GM21528 (cell line): ENCODE measurements around the gene DTX1.

Source experiments
- ATAC-seq: cut with Tn5 transposase; IDR thresholded peaks from one replicate; pipeline ENCODE4 v1.9.1; 2021; ENCODE audit warnings: mild to moderate bottlenecking, moderate library complexity; ENCODE audit not compliant: unreplicated experiment, low FRiP score

The DTX1 gene

GRCh38 chr12:113054948-113055486, 1.5 kb upstream of the DTX1 start:
- no peak for ATAC-seq

GRCh38 chr12:113055594-113056380, 743 bp upstream of the DTX1 start:
- ATAC-seq: no peak

- no peak for ATAC-seq
Observed at GRCh38 chr12:113056381-113056630, 224 bp upstream of the DTX1 start.

- ATAC-seq: no peak
Observed at GRCh38 chr12:113057565-113058485, 1.3 kb downstream of the DTX1 start.

GRCh38 chr12:113058553-113058952, 2.0 kb downstream of the DTX1 start:
- no peak for ATAC-seq

GRCh38 chr12:113059071-113059595, 2.6 kb downstream of the DTX1 start:
- ATAC-seq: no peak

GRCh38 chr12:113060336-113060960, 3.9 kb downstream of the DTX1 start:
- no peak for ATAC-seq

- ATAC-seq: no peak
Observed at GRCh38 chr12:113061061-113061694, 4.6 kb downstream of the DTX1 start.

- ATAC-seq: no peak
Observed at GRCh38 chr12:113062502-113063395, 6.2 kb downstream of the DTX1 start.

GRCh38 chr12:113063396-113064350, 7.1 kb downstream of the DTX1 start:
- ATAC-seq: no peak

GRCh38 chr12:113064395-113065125, 8.0 kb downstream of the DTX1 start:
- ATAC-seq: no peak

- no peak for ATAC-seq
Observed at GRCh38 chr12:113065126-113066007, 8.8 kb downstream of the DTX1 start.

GRCh38 chr12:113066813-113067400, 10.4 kb downstream of the DTX1 start:
- no peak for ATAC-seq

GRCh38 chr12:113067987-113068935, 11.7 kb downstream of the DTX1 start:
- ATAC-seq: no peak

- ATAC-seq: no peak
Observed at GRCh38 chr12:113069149-113069548, 12.6 kb downstream of the DTX1 start.
